Lung (tissue), 12 donors: ENCODE results near the gene FTCDNL1. TPM values are rescaled to one million over a fixed set of nuclear protein-coding genes. Genes with fewer than 3 reads are reported as not detected.

Experiments
- ATAC-seq: fragments of 200-7000 bp; cut with Tn5 transposase; one replicate; pipeline ENCODE4 v1.9.1; 2020; ENCODE audit warnings: moderate number of reproducible peaks; ENCODE audit not compliant: insufficient read depth, low FRiP score
- DNase-seq, 3 donors: peaks; one replicate each; pipeline ENCODE4 v3.0.0-alpha.2; 2013 to 2017
- H3K27ac ChIP-seq, 2 donors: one replicate each; pipeline ENCODE4 v1.5.1; 2013; ENCODE audit warnings: mild to moderate bottlenecking in 2 of 2, moderate library complexity in 2 of 2, control low read depth in 1 of 2, inconsistent platforms in 1 of 2, low read depth in 1 of 2, low read length in 1 of 2
- H3K27me3 ChIP-seq, 3 donors: one replicate each; pipeline ENCODE4 v1.5.1; 2013; ENCODE audit warnings: low read length in 2 of 3; ENCODE audit not compliant: control insufficient read depth in 3 of 3, insufficient read depth in 3 of 3
- H3K36me3 ChIP-seq, 4 donors: one replicate each; pipeline ENCODE4 v1.5.1; 2013; ENCODE audit warnings: low read length in 4 of 4, mild to moderate bottlenecking in 1 of 4, moderate library complexity in 1 of 4; ENCODE audit not compliant: control insufficient read depth in 4 of 4, insufficient read depth in 4 of 4
- H3K4me1 ChIP-seq, 5 donors: one replicate each; pipeline ENCODE4 v1.5.1; 2013; ENCODE audit warnings: low read length in 5 of 5, mild to moderate bottlenecking in 2 of 5, moderate library complexity in 1 of 5; ENCODE audit not compliant: control insufficient read depth in 5 of 5, insufficient read depth in 5 of 5
- H3K4me3 ChIP-seq: one replicate; pipeline ENCODE4 v1.5.1; 2013; ENCODE audit warnings: mild to moderate bottlenecking, control low read depth, moderate library complexity
- H3K9ac ChIP-seq, 2 donors: one replicate each; pipeline ENCODE4 v1.5.1; 2013; ENCODE audit warnings: low read length in 2 of 2, control low read depth in 1 of 2; ENCODE audit not compliant: insufficient read depth in 1 of 2
- H3K9me3 ChIP-seq, 4 donors: one replicate each; pipeline ENCODE4 v1.5.1; 2013; ENCODE audit warnings: low read length in 3 of 4, mild to moderate bottlenecking in 1 of 4, moderate library complexity in 1 of 4; ENCODE audit not compliant: control insufficient read depth in 4 of 4, insufficient read depth in 3 of 4
- WGBS, 2 donors: extraction: QIAGEN DNeasy Blood & Tissue Kit; methylation state at CpG; one replicate each; pipeline ENCODE4 v1.1.7; 2013; 5-methylcytosine and 5-hydroxymethylcytosine counted together
- polyA plus RNA-seq, 2 donors: library from polyadenylated mRNA; stranded (reverse); fragments of 200-250 nt; gene quantifications; one replicate each; pipeline ENCODE4 v1.2.1, GENCODE V29; 2013
- total RNA-seq, 2 donors: library from RNA; depleted of rRNA in 1 of 2; stranded (reverse); fragments of >200 nt in 1 of 2; gene quantifications; one replicate each; pipeline ENCODE4 v1.2.1, GENCODE V29; 2014 to 2021
- TF ChIP-seq, protein P1 (sequence below): IDR thresholded peaks from 2 replicates; pipeline ENCODE4 v1.5.1; 2012; ENCODE audit warnings: mild to moderate bottlenecking; ENCODE audit errors: control extremely low read depth, extremely low read depth
- donor health status: control.
- donor health status: control.
- donor health status: Bipolar disorder and iron deficiency.
- donor health status: healthy.
- donor health status: DM: yes; HTN: yes; CAD: no.

FTCDNL1 gene
- total and polyA plus RNA-seq, 4 donors, result 1.3 to 2.8 (median 1.8) TPM

DNA sequence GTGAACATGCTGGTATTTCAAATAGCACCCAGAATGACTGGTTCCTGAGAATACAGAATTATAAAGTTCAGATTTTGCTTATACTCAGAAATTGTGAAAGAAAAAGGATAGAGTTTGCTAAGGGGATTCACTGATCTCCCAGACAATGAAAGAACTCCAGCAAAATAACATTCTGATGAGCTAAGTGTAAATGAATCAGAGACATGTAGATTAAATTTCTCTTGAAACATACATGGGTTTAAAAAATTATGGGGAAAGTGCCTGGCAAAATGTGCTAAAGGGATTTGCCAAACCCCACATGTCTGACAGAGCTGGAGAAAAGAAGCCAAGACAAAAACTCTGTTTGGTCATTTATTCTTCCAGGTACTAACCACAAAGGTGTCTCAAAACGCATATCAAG lies 116.3 kb downstream of the FTCDNL1 start:
- TF ChIP-seq, protein P1, sequence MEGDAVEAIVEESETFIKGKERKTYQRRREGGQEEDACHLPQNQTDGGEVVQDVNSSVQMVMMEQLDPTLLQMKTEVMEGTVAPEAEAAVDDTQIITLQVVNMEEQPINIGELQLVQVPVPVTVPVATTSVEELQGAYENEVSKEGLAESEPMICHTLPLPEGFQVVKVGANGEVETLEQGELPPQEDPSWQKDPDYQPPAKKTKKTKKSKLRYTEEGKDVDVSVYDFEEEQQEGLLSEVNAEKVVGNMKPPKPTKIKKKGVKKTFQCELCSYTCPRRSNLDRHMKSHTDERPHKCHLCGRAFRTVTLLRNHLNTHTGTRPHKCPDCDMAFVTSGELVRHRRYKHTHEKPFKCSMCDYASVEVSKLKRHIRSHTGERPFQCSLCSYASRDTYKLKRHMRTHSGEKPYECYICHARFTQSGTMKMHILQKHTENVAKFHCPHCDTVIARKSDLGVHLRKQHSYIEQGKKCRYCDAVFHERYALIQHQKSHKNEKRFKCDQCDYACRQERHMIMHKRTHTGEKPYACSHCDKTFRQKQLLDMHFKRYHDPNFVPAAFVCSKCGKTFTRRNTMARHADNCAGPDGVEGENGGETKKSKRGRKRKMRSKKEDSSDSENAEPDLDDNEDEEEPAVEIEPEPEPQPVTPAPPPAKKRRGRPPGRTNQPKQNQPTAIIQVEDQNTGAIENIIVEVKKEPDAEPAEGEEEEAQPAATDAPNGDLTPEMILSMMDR, result no peak
- no peaks in the 10 kb centered on the region for H3K27me3 ChIP-seq
- ATAC-seq, result no peak
- peaks cover 0 to 20% (median 13%) of the 10 kb centered on the region in 5 donors for H3K4me1 ChIP-seq
- H3K27ac ChIP-seq, result no peak overlapping the region
- peaks cover 0 to 2% (median under 1%) of the 10 kb centered on the region in 4 donors for H3K9me3 ChIP-seq
- no peak overlapping the region for H3K4me3 ChIP-seq
- no peak overlapping the region for H3K9ac ChIP-seq
- DNase-seq, result no peak
- 77 to 92% methylated on average over 1 of the region's 1 CpG for WGBS, 2 donors
- no peaks in the 10 kb centered on the region for H3K36me3 ChIP-seq

DNA sequence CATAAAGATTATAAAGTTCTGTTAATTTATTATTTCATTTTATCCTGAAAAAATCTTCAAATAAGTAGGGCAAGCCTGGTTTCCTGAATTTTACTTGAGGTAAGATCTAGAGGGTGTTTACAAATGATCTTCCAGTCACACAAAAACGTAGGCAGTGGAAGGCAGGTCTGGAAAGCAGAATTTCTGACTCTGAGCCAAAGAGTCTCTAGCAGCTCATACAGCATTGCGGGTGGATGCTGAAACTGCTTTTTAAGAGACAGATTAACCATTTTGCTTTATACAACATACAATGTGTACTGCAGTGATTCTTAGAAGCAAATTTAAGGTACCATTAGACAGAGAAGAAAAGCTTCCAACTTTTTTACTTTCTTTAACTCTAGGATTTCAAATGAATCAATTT lies 117.0 kb downstream of the FTCDNL1 start:
- Histone ChIP-seq H3K27ac (no peak overlapping the region), H3K9me3 (peaks cover 0 to 2% (median under 1%) of the 10 kb centered on the region in 4 donors), H3K36me3 (no peaks in the 10 kb centered on the region), H3K27me3 (no peaks in the 10 kb centered on the region), H3K4me3 (no peak overlapping the region), H3K9ac (no peak overlapping the region), H3K4me1 (peaks cover 0 to 14% (median 10%) of the 10 kb centered on the region in 5 donors)
- ATAC-seq (no peak), DNase-seq (peak in 2 of 3 donors; percentile 39 to 69)
- TF ChIP-seq, protein P1, result no peak
- WGBS, 2 donors, result 40 to 66% methylated on average over 2 of the region's 2 CpGs

DNA sequence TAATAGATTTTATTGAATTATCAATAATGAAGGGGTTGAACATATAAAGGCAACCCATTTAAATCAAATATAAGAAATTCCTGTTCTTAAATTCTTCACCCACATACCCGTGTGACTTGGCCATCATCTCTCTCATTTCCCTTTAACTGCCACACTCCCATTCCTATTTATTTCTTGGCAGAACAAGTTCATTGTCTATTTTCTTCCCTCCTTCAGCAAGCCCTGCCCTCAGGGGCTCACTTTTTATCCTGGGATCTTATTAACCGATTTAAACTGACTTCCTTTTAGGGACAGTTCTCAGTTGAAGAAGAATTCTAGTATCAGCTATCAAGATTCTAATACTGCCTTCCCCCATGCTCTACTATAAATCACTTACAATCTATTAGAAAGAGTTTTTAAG lies 123.2 kb downstream of the FTCDNL1 start:
- H3K4me1 ChIP-seq, result no peaks in the 10 kb centered on the region
- TF ChIP-seq, protein P1, result no peak
- WGBS, 2 donors, result 71 to 79% methylated on average over 2 of the region's 2 CpGs

DNA sequence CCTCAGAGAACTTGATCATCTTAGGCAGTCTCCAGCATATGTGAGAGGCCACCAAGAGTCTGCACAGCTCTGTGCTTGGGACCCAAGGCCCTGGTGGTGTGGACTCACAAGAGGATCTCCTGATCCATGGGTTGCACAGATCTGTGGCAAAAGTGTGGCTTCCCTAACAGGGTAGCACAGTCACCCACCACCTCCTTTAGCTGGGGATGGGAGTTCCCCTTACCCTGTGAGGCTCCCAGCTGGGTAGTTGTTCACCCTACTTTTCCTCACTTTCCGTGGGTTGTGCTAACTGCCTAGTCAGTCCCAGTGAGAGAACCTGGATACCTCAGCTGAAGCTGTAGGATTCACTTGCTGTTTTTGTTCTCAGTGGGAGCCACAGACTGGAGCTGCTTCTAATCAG lies 123.7 kb downstream of the FTCDNL1 start:
- no peak for DNase-seq
- H3K4me1 ChIP-seq, result no peaks in the 10 kb centered on the region
- TF ChIP-seq, protein P1, result no peak
- H3K9ac ChIP-seq, result no peak overlapping the region
- ATAC-seq, result no peak
- H3K27ac ChIP-seq, result no peak overlapping the region
- H3K9me3 ChIP-seq, result peaks cover 0 to 2% (median under 1%) of the 10 kb centered on the region in 4 donors
- no peaks in the 10 kb centered on the region for H3K36me3 ChIP-seq
- H3K4me3 ChIP-seq, result no peak overlapping the region
- H3K27me3 ChIP-seq, result no peaks in the 10 kb centered on the region
- WGBS, 2 donors, result 36 to 69% methylated on average over 1 of the region's 1 CpG

More for the DNA sequence above, 123.2 kb downstream of the FTCDNL1 start:
- H3K9ac ChIP-seq, result no peak overlapping the region
- H3K27ac ChIP-seq, result no peak overlapping the region
- H3K27me3 ChIP-seq, result no peaks in the 10 kb centered on the region
- H3K9me3 ChIP-seq, result peaks cover 0 to 2% (median under 1%) of the 10 kb centered on the region in 4 donors
- no peak overlapping the region for H3K4me3 ChIP-seq
- H3K36me3 ChIP-seq, result no peaks in the 10 kb centered on the region
- DNase-seq (no peak), ATAC-seq (no peak)
